ENCODE results near the gene TMIE. TPM values are rescaled to one million over a fixed set of nuclear protein-coding genes. Genes with fewer than 3 reads are reported as not detected.

TMIE gene
- total RNA-seq, 1 donor from 2014 or later: 1.7 TPM

DNA sequence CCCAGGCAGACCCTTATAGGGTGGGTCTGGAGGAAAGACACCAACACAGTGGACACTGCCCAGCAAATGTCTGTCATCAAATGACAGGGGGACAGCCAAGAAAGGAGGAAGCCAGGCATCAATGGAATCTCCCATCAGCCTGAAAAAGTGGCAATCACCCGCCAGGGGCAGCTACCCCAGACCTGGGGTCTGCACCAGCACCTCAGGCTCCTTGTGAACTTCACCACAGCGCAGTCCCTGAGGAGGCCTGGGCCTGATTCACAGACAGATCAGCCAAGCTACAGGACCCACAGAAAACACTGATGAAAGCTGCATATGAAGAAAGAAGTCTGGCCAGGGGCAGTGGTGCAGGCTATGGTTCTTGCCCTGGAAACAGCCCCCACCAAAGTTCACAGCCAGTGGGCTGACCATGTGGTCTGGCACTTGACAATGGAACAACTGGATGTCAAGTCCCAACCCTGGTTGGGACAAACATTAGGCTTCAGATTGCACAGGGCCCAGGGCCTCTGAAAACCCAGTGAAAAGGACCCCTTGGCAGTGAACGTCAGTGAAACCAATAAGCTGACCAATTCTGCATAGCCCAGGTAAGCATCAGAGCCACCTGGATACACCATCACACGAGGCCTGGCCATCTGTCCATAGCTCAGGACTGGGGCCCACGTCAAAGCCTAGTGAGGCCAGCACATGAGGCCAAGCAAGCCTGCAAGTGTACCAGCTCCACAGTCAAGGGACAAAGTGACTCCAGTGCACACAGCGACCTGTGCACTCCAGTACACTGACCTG is 36.8 kb upstream of the TMIE start:
- DNase-seq: peak; percentile 37
- no peaks in the 10 kb centered on the region for H3K9me3 ChIP-seq
- H3K27ac ChIP-seq: no peak overlapping the region
- no peak overlapping the region for H3K4me3 ChIP-seq
- no peak for ATAC-seq
- no peaks in the 10 kb centered on the region for H3K36me3 ChIP-seq
- H3K4me1 ChIP-seq: peaks cover 10% of the 10 kb centered on the region
- H3K27me3 ChIP-seq: no peaks in the 10 kb centered on the region
- TF ChIP-seq CTCF (IDR thresholded peaks at IDR 0.05): no peak
- intact Hi-C loops (cut with DNase I): no loop called here

GRCh38 chr3:46664971-46665762 is 36.0 kb upstream of the TMIE start:
- no peaks in the 10 kb centered on the region for H3K27me3 ChIP-seq
- ATAC-seq: no peak
- H3K9me3 ChIP-seq: no peaks in the 10 kb centered on the region
- H3K4me1 ChIP-seq: peaks cover 10% of the 10 kb centered on the region
- H3K4me3 ChIP-seq: no peak overlapping the region
- no peak overlapping the region for H3K27ac ChIP-seq
- DNase-seq: peak; percentile 31
- TF ChIP-seq CTCF (IDR thresholded peaks at IDR 0.05): no peak
- intact Hi-C loops (cut with DNase I): no loop called here
- no peaks in the 10 kb centered on the region for H3K36me3 ChIP-seq

DNA sequence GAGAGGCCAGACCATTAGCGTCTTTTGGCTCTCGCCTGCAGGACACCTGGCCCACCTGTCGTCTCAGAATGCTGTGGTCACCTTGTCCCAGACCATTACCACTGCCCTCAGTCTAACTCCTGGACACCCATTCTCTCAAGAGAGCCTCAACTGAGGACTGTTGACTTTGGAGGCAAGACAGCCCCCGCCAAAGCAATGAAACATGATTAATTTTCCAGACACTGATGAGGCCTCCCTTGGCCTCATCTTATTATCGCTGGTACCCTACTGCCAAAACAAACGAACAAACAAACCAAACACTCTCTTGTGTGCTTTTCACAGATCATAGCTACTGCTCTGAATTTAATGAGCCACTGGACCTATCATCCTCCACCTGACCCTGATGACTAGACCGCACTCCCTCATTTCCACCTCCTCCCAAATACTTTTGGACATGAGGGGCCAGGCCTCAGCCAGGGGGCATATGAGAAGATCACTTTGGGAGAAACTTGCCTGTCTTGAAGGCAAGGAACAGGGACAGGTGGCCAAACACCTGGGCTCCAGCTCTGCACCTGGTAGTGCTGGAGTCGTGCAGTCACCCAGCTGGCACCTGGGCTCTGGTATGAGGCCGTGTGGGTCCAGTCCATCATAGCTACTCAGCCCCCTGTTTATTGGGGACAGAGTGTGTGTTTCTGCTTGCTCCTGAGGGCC is 35.3 kb upstream of the TMIE start:
- DNase-seq: peak; percentile 41
- H3K4me3 ChIP-seq: no peak overlapping the region
- no peaks in the 10 kb centered on the region for H3K9me3 ChIP-seq
- no peak for TF ChIP-seq CTCF (IDR thresholded peaks at IDR 0.05)
- ATAC-seq: no peak
- intact Hi-C loops (cut with DNase I): no loop called here
- no peaks in the 10 kb centered on the region for H3K27me3 ChIP-seq
- peaks cover 10% of the 10 kb centered on the region for H3K4me1 ChIP-seq
- H3K36me3 ChIP-seq: no peaks in the 10 kb centered on the region
- no peak overlapping the region for H3K27ac ChIP-seq

GRCh38 chr3:46666453-46666845 is 34.7 kb upstream of the TMIE start:
- no peak for ATAC-seq
- TF ChIP-seq CTCF (IDR thresholded peaks at IDR 0.05): no peak
- intact Hi-C loops (cut with DNase I): no loop called here

DNA sequence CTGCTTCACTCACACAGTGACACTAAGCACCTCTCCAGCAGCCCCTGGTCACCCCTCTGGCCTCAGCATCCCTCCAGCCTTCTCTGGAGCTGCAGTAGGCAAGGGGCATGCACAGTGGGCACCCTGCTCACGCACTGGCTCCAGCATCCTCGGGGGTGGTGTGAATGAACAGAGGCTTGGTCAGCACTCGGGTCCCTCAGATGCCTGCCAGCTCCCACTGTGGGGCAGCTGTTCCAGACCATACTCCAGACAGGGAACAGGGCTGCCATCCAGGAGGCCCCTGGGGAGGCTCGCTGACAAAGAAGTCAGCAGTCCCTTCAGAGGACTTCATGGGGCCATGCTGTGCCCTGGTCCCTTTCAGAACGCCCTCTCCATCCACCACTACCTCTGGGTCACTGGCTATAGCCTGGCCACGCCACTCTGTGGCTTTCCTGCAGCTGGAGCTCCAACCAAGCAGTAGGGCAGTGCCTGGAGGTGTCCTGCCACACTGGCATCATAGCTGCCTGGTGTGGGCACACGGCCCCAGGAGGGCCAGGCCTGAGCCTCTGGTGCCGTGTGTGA is 34.1 kb upstream of the TMIE start:
- TF ChIP-seq CTCF (IDR thresholded peaks at IDR 0.05): no peak
- ATAC-seq (no peak), DNase-seq (peak; percentile 64)
- H3K4me3 ChIP-seq: no peak overlapping the region
- no peaks in the 10 kb centered on the region for H3K27me3 ChIP-seq
- no peaks in the 10 kb centered on the region for H3K36me3 ChIP-seq
- H3K27ac ChIP-seq: no peak overlapping the region
- intact Hi-C loops (cut with DNase I): no loop called here
- peaks cover 10% of the 10 kb centered on the region for H3K4me1 ChIP-seq
- no peaks in the 10 kb centered on the region for H3K9me3 ChIP-seq

More at GRCh38 chr3:46666453-46666845, 34.7 kb upstream of the TMIE start:
- Histone ChIP-seq H3K9me3 (no peaks in the 10 kb centered on the region), H3K36me3 (no peaks in the 10 kb centered on the region), H3K27ac (no peak overlapping the region), H3K27me3 (no peaks in the 10 kb centered on the region), H3K4me1 (peaks cover 10% of the 10 kb centered on the region), H3K4me3 (no peak overlapping the region)
- DNase-seq: peak; percentile 33

Measured in upper lobe of right lung (tissue), 1 donor.